Measurements from ENCODE around the gene KRT6A. TPM values are rescaled to one million over a fixed set of nuclear protein-coding genes. Genes with fewer than 3 reads are reported as not detected.

Gene KRT6A
- total RNA-seq, 1 donor from 2014 or later, result 1.6 TPM

GRCh38 chr12:52519387-52519703 lies 26.3 kb upstream of the KRT6A start:
- Histone ChIP-seq H3K4me1 (ENCODE audit: control insufficient read depth in 3 of 3, insufficient read depth in 3 of 3, low read length in 3 of 3) (peaks cover 0 to 4% (median 2%) of the 10 kb centered on the region in 3 donors), H3K27ac (ENCODE audit: low read depth, low read length) (no peak overlapping the region), H3K9me3 (ENCODE audit: control insufficient read depth in 3 of 3, low read length in 3 of 3) (no peaks in the 10 kb centered on the region), H3K9ac (ENCODE audit: low read depth in 1 of 3, low read length in 3 of 3) (no peak overlapping the region), H3K4me3 (ENCODE audit: low read length in 3 of 3) (no peak overlapping the region), H3K36me3 (ENCODE audit: control insufficient read depth in 3 of 3, insufficient read depth in 3 of 3, low read length in 3 of 3) (no peaks in the 10 kb centered on the region), H3K27me3 (ENCODE audit: control insufficient read depth in 3 of 3, insufficient read depth in 3 of 3, low read length in 3 of 3) (peaks cover 5 to 8% (median 5%) of the 10 kb centered on the region in 3 donors)

GRCh38 chr12:52518574-52519386 lies 25.7 kb upstream of the KRT6A start:
- H3K4me3 ChIP-seq (ENCODE audit: low read length in 3 of 3), result no peak overlapping the region
- H3K27ac ChIP-seq (ENCODE audit: low read depth, low read length), result no peak overlapping the region
- no peaks in the 10 kb centered on the region for H3K36me3 ChIP-seq (ENCODE audit: control insufficient read depth in 3 of 3, insufficient read depth in 3 of 3, low read length in 3 of 3)
- no peaks in the 10 kb centered on the region for H3K9me3 ChIP-seq (ENCODE audit: control insufficient read depth in 3 of 3, low read length in 3 of 3)
- H3K4me1 ChIP-seq (ENCODE audit: control insufficient read depth in 3 of 3, insufficient read depth in 3 of 3, low read length in 3 of 3), result peaks cover 0 to 4% (median 2%) of the 10 kb centered on the region in 3 donors
- H3K27me3 ChIP-seq (ENCODE audit: control insufficient read depth in 3 of 3, insufficient read depth in 3 of 3, low read length in 3 of 3), result peaks cover 5 to 8% (median 5%) of the 10 kb centered on the region in 3 donors
- H3K9ac ChIP-seq (ENCODE audit: low read depth in 1 of 3, low read length in 3 of 3), result no peak overlapping the region

- peaks cover 5 to 8% (median 5%) of the 10 kb centered on the region in 3 donors for H3K27me3 ChIP-seq (ENCODE audit: control insufficient read depth in 3 of 3, insufficient read depth in 3 of 3, low read length in 3 of 3)
- H3K4me1 ChIP-seq (ENCODE audit: control insufficient read depth in 3 of 3, insufficient read depth in 3 of 3, low read length in 3 of 3), result peaks cover 0 to 4% (median 2%) of the 10 kb centered on the region in 3 donors
Measured at GRCh38 chr12:52517888-52518287, 24.8 kb upstream of the KRT6A start.

GRCh38 chr12:52517005-52517835 lies 24.2 kb upstream of the KRT6A start:
- peaks cover 5 to 8% (median 5%) of the 10 kb centered on the region in 3 donors for H3K27me3 ChIP-seq (ENCODE audit: control insufficient read depth in 3 of 3, insufficient read depth in 3 of 3, low read length in 3 of 3)
- H3K9me3 ChIP-seq (ENCODE audit: control insufficient read depth in 3 of 3, low read length in 3 of 3), result no peaks in the 10 kb centered on the region
- no peaks in the 10 kb centered on the region for H3K36me3 ChIP-seq (ENCODE audit: control insufficient read depth in 3 of 3, insufficient read depth in 3 of 3, low read length in 3 of 3)

More at GRCh38 chr12:52517888-52518287, 24.8 kb upstream of the KRT6A start:
- Histone ChIP-seq H3K36me3 (ENCODE audit: control insufficient read depth in 3 of 3, insufficient read depth in 3 of 3, low read length in 3 of 3) (no peaks in the 10 kb centered on the region), H3K27ac (ENCODE audit: low read depth, low read length) (no peak overlapping the region), H3K4me3 (ENCODE audit: low read length in 3 of 3) (no peak overlapping the region), H3K9me3 (ENCODE audit: control insufficient read depth in 3 of 3, low read length in 3 of 3) (no peaks in the 10 kb centered on the region), H3K9ac (ENCODE audit: low read depth in 1 of 3, low read length in 3 of 3) (no peak overlapping the region)

GRCh38 chr12:52515927-52516831 lies 23.1 kb upstream of the KRT6A start:
- Histone ChIP-seq H3K9ac (ENCODE audit: low read depth in 1 of 3, low read length in 3 of 3) (no peak overlapping the region), H3K4me3 (ENCODE audit: low read length in 3 of 3) (no peak overlapping the region), H3K4me1 (ENCODE audit: control insufficient read depth in 3 of 3, insufficient read depth in 3 of 3, low read length in 3 of 3) (peaks cover 0 to under 1% (median 0%) of the 10 kb centered on the region in 3 donors), H3K27me3 (ENCODE audit: control insufficient read depth in 3 of 3, insufficient read depth in 3 of 3, low read length in 3 of 3) (peaks cover 5 to 13% (median 8%) of the 10 kb centered on the region in 3 donors), H3K9me3 (ENCODE audit: control insufficient read depth in 3 of 3, low read length in 3 of 3) (peaks cover 0 to 3% (median 0%) of the 10 kb centered on the region in 3 donors), H3K27ac (ENCODE audit: low read depth, low read length) (no peak overlapping the region), H3K36me3 (ENCODE audit: control insufficient read depth in 3 of 3, insufficient read depth in 3 of 3, low read length in 3 of 3) (no peaks in the 10 kb centered on the region)

More at GRCh38 chr12:52517005-52517835, 24.2 kb upstream of the KRT6A start:
- no peak overlapping the region for H3K4me3 ChIP-seq (ENCODE audit: low read length in 3 of 3)
- no peak overlapping the region for H3K9ac ChIP-seq (ENCODE audit: low read depth in 1 of 3, low read length in 3 of 3)
- peaks cover 0 to 2% (median under 1%) of the 10 kb centered on the region in 3 donors for H3K4me1 ChIP-seq (ENCODE audit: control insufficient read depth in 3 of 3, insufficient read depth in 3 of 3, low read length in 3 of 3)
- H3K27ac ChIP-seq (ENCODE audit: low read depth, low read length), result no peak overlapping the region

- Histone ChIP-seq H3K4me1 (ENCODE audit: control insufficient read depth in 3 of 3, insufficient read depth in 3 of 3, low read length in 3 of 3) (no peaks in the 10 kb centered on the region), H3K9me3 (ENCODE audit: control insufficient read depth in 3 of 3, low read length in 3 of 3) (peaks cover 0 to 3% (median 0%) of the 10 kb centered on the region in 3 donors), H3K27me3 (ENCODE audit: control insufficient read depth in 3 of 3, insufficient read depth in 3 of 3, low read length in 3 of 3) (peaks cover 5 to 13% (median 8%) of the 10 kb centered on the region in 3 donors), H3K36me3 (ENCODE audit: control insufficient read depth in 3 of 3, insufficient read depth in 3 of 3, low read length in 3 of 3) (no peaks in the 10 kb centered on the region), H3K27ac (ENCODE audit: low read depth, low read length) (no peak overlapping the region), H3K4me3 (ENCODE audit: low read length in 3 of 3) (no peak overlapping the region), H3K9ac (ENCODE audit: low read depth in 1 of 3, low read length in 3 of 3) (no peak overlapping the region)
Measured at GRCh38 chr12:52515319-52515646, 22.2 kb upstream of the KRT6A start.

- Histone ChIP-seq H3K9ac (ENCODE audit: low read depth in 1 of 3, low read length in 3 of 3) (no peak overlapping the region), H3K27ac (ENCODE audit: low read depth, low read length) (no peak overlapping the region), H3K4me3 (ENCODE audit: low read length in 3 of 3) (no peak overlapping the region), H3K27me3 (ENCODE audit: control insufficient read depth in 3 of 3, insufficient read depth in 3 of 3, low read length in 3 of 3) (peaks cover 5 to 8% (median 8%) of the 10 kb centered on the region in 3 donors), H3K9me3 (ENCODE audit: control insufficient read depth in 3 of 3, low read length in 3 of 3) (peaks cover 0 to 3% (median 0%) of the 10 kb centered on the region in 3 donors), H3K36me3 (ENCODE audit: control insufficient read depth in 3 of 3, insufficient read depth in 3 of 3, low read length in 3 of 3) (no peaks in the 10 kb centered on the region), H3K4me1 (ENCODE audit: control insufficient read depth in 3 of 3, insufficient read depth in 3 of 3, low read length in 3 of 3) (no peaks in the 10 kb centered on the region)
Measured at GRCh38 chr12:52514471-52515318, 21.6 kb upstream of the KRT6A start.

GRCh38 chr12:52513736-52514135 lies 20.7 kb upstream of the KRT6A start:
- Histone ChIP-seq H3K36me3 (ENCODE audit: control insufficient read depth in 3 of 3, insufficient read depth in 3 of 3, low read length in 3 of 3) (no peaks in the 10 kb centered on the region), H3K9ac (ENCODE audit: low read depth in 1 of 3, low read length in 3 of 3) (no peak overlapping the region), H3K27me3 (ENCODE audit: control insufficient read depth in 3 of 3, insufficient read depth in 3 of 3, low read length in 3 of 3) (peaks cover 2 to 8% (median 8%) of the 10 kb centered on the region in 3 donors), H3K4me1 (ENCODE audit: control insufficient read depth in 3 of 3, insufficient read depth in 3 of 3, low read length in 3 of 3) (no peaks in the 10 kb centered on the region), H3K9me3 (ENCODE audit: control insufficient read depth in 3 of 3, low read length in 3 of 3) (peaks cover 0 to 3% (median 0%) of the 10 kb centered on the region in 3 donors), H3K4me3 (ENCODE audit: low read length in 3 of 3) (no peak overlapping the region), H3K27ac (ENCODE audit: low read depth, low read length) (no peak overlapping the region)

GRCh38 chr12:52508211-52508610 lies 15.2 kb upstream of the KRT6A start:
- peaks cover 0 to 6% (median 6%) of the 10 kb centered on the region in 3 donors for H3K27me3 ChIP-seq (ENCODE audit: control insufficient read depth in 3 of 3, insufficient read depth in 3 of 3, low read length in 3 of 3)
- H3K36me3 ChIP-seq (ENCODE audit: control insufficient read depth in 3 of 3, insufficient read depth in 3 of 3, low read length in 3 of 3), result no peaks in the 10 kb centered on the region
- H3K9me3 ChIP-seq (ENCODE audit: control insufficient read depth in 3 of 3, low read length in 3 of 3), result peaks cover 0 to 3% (median 0%) of the 10 kb centered on the region in 3 donors
- no peak overlapping the region for H3K27ac ChIP-seq (ENCODE audit: low read depth, low read length)
- H3K9ac ChIP-seq (ENCODE audit: low read depth in 1 of 3, low read length in 3 of 3), result no peak overlapping the region
- no peaks in the 10 kb centered on the region for H3K4me1 ChIP-seq (ENCODE audit: control insufficient read depth in 3 of 3, insufficient read depth in 3 of 3, low read length in 3 of 3)
- no peak overlapping the region for H3K4me3 ChIP-seq (ENCODE audit: low read length in 3 of 3)

Measured in skeletal muscle tissue (tissue), 4 donors.